Prostate gland (tissue), 2 donors: ENCODE results near the gene SSTR5. TPM values are rescaled to one million over a fixed set of nuclear protein-coding genes. Genes with fewer than 3 reads are reported as not detected.

Experiments used
- DNase-seq: peaks from one replicate; pipeline ENCODE4 v3.0.0-alpha.2; 2019; ENCODE audit warnings: low spot score
- H3K27ac ChIP-seq, 2 donors: fragments of 200-600 bp; sonication (generic); 2 replicates each; pipeline ENCODE4 v1.5.1; 2017 to 2019
- H3K27me3 ChIP-seq: fragments of 200-600 bp; sonication (generic); replicated peaks from 2 replicates; pipeline ENCODE4 v1.5.1; 2019; ENCODE audit not compliant: insufficient read depth
- H3K36me3 ChIP-seq, 2 donors: fragments of 200-600 bp; sonication (generic); 1 replicate in 1 of 2; 2 replicates in 1 of 2; pipeline versions ENCODE4 v1.5.1 to v1.8.1; 2017 to 2019
- H3K4me1 ChIP-seq: fragments of 200-600 bp; sonication (generic); replicated peaks from 2 replicates; pipeline ENCODE4 v1.5.1; 2019
- H3K4me3 ChIP-seq, 2 donors: fragments of 200-600 bp; sonication (generic); 2 replicates each; pipeline ENCODE4 v1.5.1; 2017 to 2019
- H3K9me3 ChIP-seq: fragments of 200-600 bp; sonication (generic); 2 replicates; pipeline ENCODE4 v1.5.1; 2017
- CTCF ChIP-seq, 4 experiments: fragments of 200-600 bp in 2 of 4; fragments of 450-650 bp in 2 of 4; sonication (generic) in 2 of 4; IDR thresholded peaks; 1 replicate in 3 of 4; 2 replicates in 1 of 4; pipeline ENCODE4 v1.5.1; 2016 to 2019; ENCODE audit warnings: antibody characterized with exemption in 4 of 4, mild to moderate bottlenecking in 2 of 4, moderate library complexity in 2 of 4
- POLR2A ChIP-seq: fragments of 450-650 bp; IDR thresholded peaks from one replicate; pipeline ENCODE4 v1.6.1; 2016; ENCODE audit warnings: antibody characterized with exemption, mild to moderate bottlenecking
- POLR2AphosphoS5 ChIP-seq: sonication (generic); formaldehyde crosslinking; IDR thresholded peaks from one replicate; pipeline ENCODE4 v1.6.1; 2017; ENCODE audit warnings: antibody characterized with exemption
- WGBS: methylation state at CpG from one replicate; pipeline ENCODE4 v1.1.5; 2018; 5-methylcytosine and 5-hydroxymethylcytosine counted together
- intact Hi-C: fragments of 100-400 bp; cut with DNase I; formaldehyde crosslinking; loops from one replicate; pipeline ENCODE4 v1.14.2; 2022
- total RNA-seq, 2 donors: library from RNA; depleted of rRNA; stranded (reverse); fragments of >200 nt; gene quantifications; one replicate each; pipeline ENCODE4 v1.1.0, GENCODE V29; 2016

SSTR5 gene
- total RNA-seq, 2 donors from 2014 or later: 1.1 to 1.8 TPM

GRCh38 chr16:1039762-1040161 is 32.8 kb upstream of the SSTR5 start:
- 73% methylated on average over 11 of the region's 11 CpGs for WGBS
- peaks cover 13% of the 10 kb centered on the region for H3K27me3 ChIP-seq
- no peak for TF ChIP-seq POLR2A
- no peak for TF ChIP-seq CTCF (IDR thresholded peaks at IDR 0.05)
- TF ChIP-seq POLR2AphosphoS5: no peak
- intact Hi-C loops: no loop called here
- no peaks in the 10 kb centered on the region for H3K4me1 ChIP-seq
- no peaks in the 10 kb centered on the region for H3K9me3 ChIP-seq
- no peak for DNase-seq
- H3K4me3 ChIP-seq: no peak overlapping the region
- no peak overlapping the region for H3K27ac ChIP-seq
- no peaks in the 10 kb centered on the region for H3K36me3 ChIP-seq

DNA sequence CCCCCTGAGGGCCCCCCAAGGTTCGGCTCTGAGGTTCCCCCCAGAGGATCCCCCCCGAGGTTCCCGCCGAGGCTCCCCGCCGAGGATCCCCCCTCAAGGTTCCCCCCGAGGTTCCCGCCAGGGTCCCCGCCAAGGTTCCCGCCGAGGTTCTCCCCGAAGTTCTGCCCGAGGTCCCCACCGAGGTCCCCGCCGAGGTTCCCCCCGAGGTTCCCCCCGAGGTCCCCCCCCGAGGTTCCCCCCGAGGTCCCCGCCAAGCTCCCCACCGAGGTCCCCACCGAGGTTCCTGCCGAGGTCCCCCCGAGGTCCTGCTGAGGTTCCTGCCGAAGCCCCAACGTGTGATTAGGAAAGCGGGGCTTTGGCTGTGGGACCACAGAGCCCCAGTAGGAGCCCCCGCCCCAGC is 32.2 kb upstream of the SSTR5 start:
- 88% methylated on average over 8 of the region's 29 CpGs for WGBS
- Histone ChIP-seq H3K36me3 (no peaks in the 10 kb centered on the region), H3K27ac (no peak overlapping the region), H3K9me3 (no peaks in the 10 kb centered on the region), H3K4me3 (no peak overlapping the region), H3K27me3 (peaks cover 17% of the 10 kb centered on the region), H3K4me1 (no peaks in the 10 kb centered on the region)
- TF ChIP-seq POLR2A (no peak), POLR2AphosphoS5 (no peak), CTCF (IDR thresholded peaks at IDR 0.05) (no peak)
- DNase-seq: no peak
- intact Hi-C loops: no loop called here

DNA sequence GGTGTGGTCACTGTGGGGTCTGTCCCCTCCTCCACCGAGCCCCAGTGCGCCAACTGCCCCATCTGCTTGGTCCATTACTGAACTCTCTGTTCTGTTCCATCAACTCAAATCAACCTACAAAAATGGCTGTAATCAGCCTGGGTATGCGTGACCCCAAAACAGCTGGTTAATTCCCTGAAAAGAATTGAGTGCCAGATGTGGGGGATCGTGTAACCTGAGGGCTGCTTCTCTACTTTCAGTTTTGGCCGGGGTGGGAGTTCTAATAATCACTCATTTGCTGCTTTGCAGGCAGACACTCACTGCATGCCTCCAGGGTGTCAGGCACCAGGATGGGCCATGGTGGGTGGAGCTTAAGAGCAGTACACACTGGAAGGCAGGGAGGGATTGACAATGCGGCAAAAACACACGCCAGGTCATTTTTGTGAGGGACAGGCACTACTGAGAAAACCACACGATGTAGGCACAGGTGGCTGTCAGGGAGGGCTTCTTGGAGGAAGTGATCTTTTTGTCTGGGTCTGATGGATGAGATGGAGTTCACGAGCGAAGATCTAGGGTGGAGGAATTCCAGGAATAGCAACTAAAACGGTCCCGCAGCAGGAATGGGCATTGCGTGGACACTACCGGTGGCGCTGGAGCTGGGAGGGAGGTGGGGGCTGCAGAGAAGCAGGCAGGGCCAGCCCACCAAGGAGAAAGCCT is 30.4 kb upstream of the SSTR5 start:
- intact Hi-C loops: no loop called here
- Histone ChIP-seq H3K4me1 (no peaks in the 10 kb centered on the region), H3K36me3 (no peaks in the 10 kb centered on the region), H3K9me3 (no peaks in the 10 kb centered on the region), H3K27ac (no peak overlapping the region), H3K27me3 (peaks cover 32% of the 10 kb centered on the region), H3K4me3 (no peak overlapping the region)
- 92% methylated on average over 15 of the region's 15 CpGs for WGBS
- DNase-seq: no peak
- TF ChIP-seq POLR2AphosphoS5: no peak
- TF ChIP-seq POLR2A: no peak
- no peak for TF ChIP-seq CTCF (IDR thresholded peaks at IDR 0.05)

GRCh38 chr16:1042866-1043265 is 29.7 kb upstream of the SSTR5 start:
- TF ChIP-seq POLR2AphosphoS5: no peak
- no peak for TF ChIP-seq CTCF (IDR thresholded peaks at IDR 0.05)
- no peak for TF ChIP-seq POLR2A
- peaks cover 35% of the 10 kb centered on the region for H3K27me3 ChIP-seq
- H3K4me3 ChIP-seq: no peak overlapping the region
- H3K9me3 ChIP-seq: no peaks in the 10 kb centered on the region
- H3K27ac ChIP-seq: no peak overlapping the region
- intact Hi-C loops: no loop called here
- WGBS: 35% methylated on average over 13 of the region's 19 CpGs
- no peaks in the 10 kb centered on the region for H3K4me1 ChIP-seq
- no peaks in the 10 kb centered on the region for H3K36me3 ChIP-seq
- no peak for DNase-seq

DNA sequence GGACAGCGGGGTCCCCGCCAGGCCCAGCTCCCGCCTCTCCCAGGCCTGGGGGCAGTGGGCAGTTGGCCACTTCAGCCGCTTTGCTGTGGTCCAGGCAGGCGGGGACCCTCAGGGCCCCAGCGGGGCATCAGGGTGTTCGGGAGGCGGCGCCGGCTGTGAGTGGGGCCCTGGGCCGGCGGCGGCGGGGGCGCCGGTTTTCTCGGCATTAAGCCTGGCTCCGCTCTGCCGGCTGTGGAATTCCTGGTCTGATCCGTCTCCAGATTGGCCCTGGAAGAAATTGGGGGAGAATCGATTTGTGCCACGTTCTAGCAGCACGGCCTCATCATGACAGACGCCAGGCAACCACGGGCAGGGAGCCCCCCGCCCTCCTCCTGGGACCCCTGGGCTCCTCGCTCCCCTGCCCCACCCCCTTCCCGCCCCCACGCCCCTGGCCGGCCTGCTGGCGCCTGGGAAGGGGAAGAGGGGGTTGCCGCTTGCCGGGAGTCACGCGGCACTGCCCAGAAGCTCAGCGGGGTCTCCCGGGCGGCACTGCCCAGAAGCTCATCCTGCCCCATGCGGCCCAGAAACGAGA is 28.6 kb upstream of the SSTR5 start:
- peaks cover 37% of the 10 kb centered on the region for H3K27me3 ChIP-seq
- DNase-seq: no peak
- no peak overlapping the region for H3K27ac ChIP-seq
- WGBS: 22% methylated on average over 37 of the region's 40 CpGs
- intact Hi-C loops: no loop called here
- H3K36me3 ChIP-seq: no peaks in the 10 kb centered on the region
- TF ChIP-seq CTCF (IDR thresholded peaks at IDR 0.05) (no peak), POLR2A (no peak), POLR2AphosphoS5 (no peak)
- no peak overlapping the region for H3K4me3 ChIP-seq
- no peaks in the 10 kb centered on the region for H3K4me1 ChIP-seq
- no peaks in the 10 kb centered on the region for H3K9me3 ChIP-seq
